ENCODE measurements around the gene SHOC2. TPM values are rescaled to one million over a fixed set of nuclear protein-coding genes. Genes with fewer than 3 reads are reported as not detected.

Gene SHOC2
- 27.8 and 34.3 TPM in 2 replicates for total RNA-seq

DNA sequence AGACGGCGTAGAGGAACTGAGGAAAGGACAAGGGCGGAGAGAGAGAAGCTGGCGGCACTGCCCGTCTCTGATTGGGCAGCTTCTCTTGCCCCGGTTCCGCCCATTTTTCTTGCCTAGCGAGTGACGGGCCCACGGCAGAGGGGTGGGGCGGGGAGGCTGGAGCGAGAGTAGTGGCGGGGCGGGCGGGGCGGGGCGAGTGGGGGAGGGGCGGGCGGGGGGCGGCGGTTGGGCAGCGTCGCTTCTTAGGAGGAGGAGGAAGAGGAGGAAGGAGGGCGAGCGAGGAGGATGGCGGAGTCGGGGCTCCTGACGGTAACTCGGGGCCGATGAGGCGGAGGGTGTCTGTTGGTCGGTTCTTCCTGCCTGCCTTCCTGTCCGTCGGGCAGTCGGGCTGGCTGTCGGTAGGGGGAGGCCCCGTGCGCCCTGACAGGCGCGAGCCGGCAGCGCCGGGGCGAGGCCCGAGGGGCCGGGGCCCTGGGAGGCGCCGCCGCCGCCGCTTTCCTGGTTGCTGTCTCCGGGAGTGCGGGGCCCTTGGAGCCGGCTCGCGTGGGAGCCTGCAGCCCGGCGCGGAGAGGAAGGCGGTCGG lies at the start of gene SHOC2:
Gene SHOC2 (plus strand): TSS at position 256 of the 583 bp plus-strand sequence. CDS start 44,755 bp downstream, outside the sequence.

GRCh38 chr10:110871298-110872084 lies 47.9 kb upstream of the SHOC2 start, which contains the start of gene PDCD4:
TSS of gene PDCD4 (plus strand) at chr10:110871928. CDS start at chr10:110876028, 4,100 bp downstream.

GRCh38 chr10:110918643-110919348 lies 608 bp upstream of the SHOC2 start, which contains the start of gene BBIP1:
TSS of gene BBIP1 (minus strand) at chr10:110919180. CDS start at chr10:110918157, 1,023 bp downstream.

Other genes starting within 250 kb of the SHOC2 start
- 36.1 and 53.0 TPM in 2 replicates for gene PDCD4, start 47.7 kb upstream of the SHOC2 start, total RNA-seq
- 22.8 and 39.0 TPM in 2 replicates for gene BBIP1, start 424 bp upstream of the SHOC2 start, total RNA-seq
- gene ADRA2A, start 157.4 kb downstream of the SHOC2 start, total RNA-seq = 0.16 and 0.36 TPM in 2 replicates